Frontal cortex (tissue), 4 donors: ENCODE data around the gene TRPM4. TPM values are rescaled to one million over a fixed set of nuclear protein-coding genes. Genes with fewer than 3 reads are reported as not detected.

ENCODE experiments used
- DNase-seq, 2 donors: peaks; one replicate each; pipeline ENCODE4 v3.0.0; 2012; ENCODE audit warnings: low spot score in 2 of 2
- FAIRE-seq: peaks from 2 replicates; lab custom pipeline; 2012; peaks lifted over from hg19 to GRCh38; lab: Jason Lieb, UNC
- total RNA-seq: library from RNA; depleted of rRNA; stranded (reverse); fragments of >200 nt; gene quantifications from one replicate; pipeline ENCODE4 v1.2.3, GENCODE V29; 2014
- donor health status: control.
- donor health status: control.
- donor health status: control.

The TRPM4 gene
- total RNA-seq, 1 donor from 2014 or later: 4.1 TPM

GRCh38 chr19:49148784-49149651, 8.6 kb upstream of the TRPM4 start:
- no peak for FAIRE-seq
- DNase-seq: peak; percentile 78 to 96

DNA sequence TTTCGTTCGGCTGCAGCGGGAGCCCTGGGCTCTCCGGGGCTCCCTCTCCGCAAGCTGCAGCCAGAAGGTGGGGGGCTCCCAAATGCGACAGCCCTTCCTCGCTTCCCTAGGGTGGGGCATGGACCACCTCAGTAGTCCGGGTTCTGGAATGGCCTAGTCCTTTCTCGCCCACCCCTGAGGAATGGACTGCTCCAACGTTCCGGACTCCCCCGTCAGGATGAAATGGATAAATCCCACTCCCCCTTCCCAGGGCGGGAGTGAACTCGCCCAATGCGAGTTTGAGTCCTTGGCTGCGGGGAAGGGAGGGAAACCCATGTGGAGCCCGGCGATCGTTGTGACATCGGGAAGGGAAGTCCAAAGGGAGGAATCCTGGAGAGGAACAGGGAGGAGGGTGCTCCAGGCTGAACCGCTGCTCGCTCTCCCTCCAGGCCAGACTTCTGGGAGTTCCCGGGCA, 7.9 kb upstream of the TRPM4 start:
- peak; percentile 64 to 70 for DNase-seq
- no peak for FAIRE-seq

GRCh38 chr19:49150106-49150943, 7.3 kb upstream of the TRPM4 start:
- no peak for FAIRE-seq

GRCh38 chr19:49150944-49151243, 6.7 kb upstream of the TRPM4 start:
- FAIRE-seq: no peak
- no peak for DNase-seq

More at GRCh38 chr19:49150106-49150943, 7.3 kb upstream of the TRPM4 start:
- DNase-seq: peak; percentile 80 to 87

DNA sequence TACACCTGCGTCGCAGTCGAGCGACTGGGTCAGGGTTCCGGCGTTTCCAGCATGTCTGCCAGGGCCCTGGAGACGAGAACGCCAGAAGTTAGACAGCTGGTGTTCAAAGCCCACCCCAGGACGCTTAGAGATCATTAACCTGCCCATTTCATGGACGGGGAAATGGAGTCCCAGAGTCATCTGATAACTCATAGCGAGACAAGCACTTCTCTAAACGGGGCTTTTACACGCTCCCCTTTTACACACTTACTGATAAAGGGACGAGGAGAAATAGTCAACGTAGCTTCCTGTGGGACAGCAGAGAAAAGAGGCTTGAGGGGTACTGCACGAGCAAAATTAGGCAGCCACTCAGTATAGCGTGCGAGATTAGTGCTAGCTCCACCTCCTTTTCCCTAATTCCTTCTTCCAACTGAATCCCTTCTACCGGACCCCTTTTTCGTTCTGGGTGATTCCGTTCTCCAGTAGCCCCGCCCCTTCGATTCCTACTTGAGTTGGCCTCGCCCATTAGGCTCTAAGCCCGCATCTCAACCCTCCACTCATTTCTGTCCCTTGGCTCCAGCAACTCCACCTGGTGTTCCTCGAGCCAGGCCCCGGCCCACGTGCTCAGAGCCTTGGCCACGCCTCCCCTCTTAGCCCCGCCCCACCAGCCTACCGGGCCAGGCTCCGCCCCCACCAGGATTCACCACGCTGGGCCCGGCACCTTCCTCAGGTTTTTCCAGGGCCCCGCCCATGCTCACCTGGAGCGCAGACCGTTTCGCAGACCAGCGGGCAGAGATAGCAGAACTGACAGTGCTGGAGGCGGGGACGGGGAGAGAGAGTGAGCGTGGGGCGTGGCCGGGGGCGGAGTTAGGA, 6.1 kb upstream of the TRPM4 start:
- FAIRE-seq: no peak

DNA sequence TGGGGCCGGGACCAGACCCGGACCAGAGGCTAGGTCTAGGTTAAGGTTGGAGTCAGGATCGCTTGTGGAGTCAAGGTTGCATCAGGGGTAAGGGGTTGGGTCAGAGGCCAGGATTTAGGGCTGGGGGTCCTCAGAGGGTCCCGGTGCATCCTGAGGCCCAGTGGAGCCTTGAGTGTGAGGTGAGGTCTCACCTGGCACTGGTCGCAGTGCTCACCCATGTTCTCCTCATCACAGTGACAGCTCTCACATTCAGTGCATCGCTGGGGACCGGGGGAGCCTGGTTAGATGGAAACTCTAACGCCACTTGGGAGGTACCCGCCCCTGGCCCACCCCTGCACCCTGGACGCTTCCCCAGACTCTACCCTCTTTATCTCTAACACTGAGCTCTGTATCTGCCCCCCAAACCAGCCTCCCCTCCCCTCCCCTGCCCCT, 5.5 kb upstream of the TRPM4 start:
- FAIRE-seq (no peak), DNase-seq (no peak)

More for the DNA sequence above, 6.1 kb upstream of the TRPM4 start:
- DNase-seq: peak in 1 of 2 donors; percentile 78

DNA sequence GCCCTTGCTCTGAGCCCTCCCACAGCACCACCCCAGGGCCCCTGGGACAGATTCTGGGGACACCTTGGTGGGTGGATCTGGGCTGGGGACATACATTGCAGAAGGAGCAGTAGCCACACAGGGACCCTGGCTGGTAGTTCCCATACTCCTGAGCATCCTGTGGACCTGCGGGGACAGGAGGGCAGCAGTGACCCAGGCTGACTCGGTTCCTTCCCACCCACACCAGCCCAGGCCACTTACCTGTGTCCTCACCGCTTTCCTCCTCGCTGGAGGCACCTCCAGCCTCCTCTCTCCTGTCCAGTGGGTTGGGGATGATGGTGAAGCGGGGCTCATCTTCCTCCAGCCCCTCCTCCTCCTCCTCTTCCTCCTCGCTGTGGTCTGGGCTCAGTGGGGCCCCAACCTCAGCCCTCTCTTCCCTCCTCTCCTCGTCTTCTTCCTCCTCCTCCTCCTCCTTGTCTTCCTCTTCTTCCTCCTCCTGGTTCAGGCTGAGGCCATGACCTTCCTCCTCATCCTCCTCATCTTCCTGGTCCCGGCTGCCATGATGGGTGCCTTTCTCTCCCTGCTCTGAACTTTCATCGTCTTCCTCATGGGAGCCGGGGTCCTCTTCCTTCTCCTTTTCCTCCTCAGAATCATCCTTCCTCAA, 4.3 kb upstream of the TRPM4 start:
- FAIRE-seq (no peak), DNase-seq (no peak)

GRCh38 chr19:49154279-49154678, 3.3 kb upstream of the TRPM4 start:
- DNase-seq (no peak), FAIRE-seq (no peak)

DNA sequence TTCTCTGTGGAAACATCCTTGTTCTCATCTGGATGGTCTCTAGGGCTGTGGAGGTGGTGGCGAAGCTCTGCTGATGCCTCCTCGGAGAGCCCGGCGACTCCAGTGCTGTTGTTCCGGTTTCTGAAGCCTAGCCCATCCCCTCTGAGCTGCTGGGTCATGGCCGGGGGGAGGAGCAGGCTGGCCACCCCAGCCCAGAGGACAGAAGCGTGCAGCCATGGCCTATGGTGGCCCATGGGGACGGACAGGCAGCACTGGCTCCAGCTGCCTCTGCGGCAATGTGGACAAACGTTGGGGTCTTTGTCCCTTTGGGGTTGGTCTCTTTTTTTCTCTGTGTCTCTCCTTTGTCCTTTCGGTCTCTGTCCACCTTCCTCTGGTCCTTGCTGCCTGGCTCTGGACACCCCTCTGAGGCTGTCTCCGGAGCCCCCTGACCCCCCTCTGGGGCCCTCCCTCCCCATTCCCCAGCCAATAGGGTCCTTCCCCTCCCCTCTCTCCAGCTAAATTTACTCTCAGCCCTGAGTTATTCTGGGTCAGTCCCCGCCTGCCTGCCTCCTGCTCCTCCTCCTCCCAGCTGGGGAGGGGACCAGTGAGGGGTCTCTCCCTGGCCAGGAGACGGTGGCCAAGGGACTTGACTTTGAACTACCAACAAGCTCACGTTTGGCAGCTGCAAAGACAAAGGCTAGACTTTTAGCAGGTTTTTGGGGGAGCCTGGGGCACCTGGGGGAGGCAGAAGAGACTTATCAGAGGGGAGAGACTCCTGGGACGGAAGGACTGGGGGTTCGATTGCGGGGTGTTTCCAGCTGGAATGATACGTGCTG, 2.4 kb upstream of the TRPM4 start, which contains the start of gene HRC:
TSS of gene HRC (minus strand) at position 392 of the 815 bp plus-strand sequence. CDS start at position 233, 159 bp downstream.
- no peak for FAIRE-seq
- no peak for DNase-seq

DNA sequence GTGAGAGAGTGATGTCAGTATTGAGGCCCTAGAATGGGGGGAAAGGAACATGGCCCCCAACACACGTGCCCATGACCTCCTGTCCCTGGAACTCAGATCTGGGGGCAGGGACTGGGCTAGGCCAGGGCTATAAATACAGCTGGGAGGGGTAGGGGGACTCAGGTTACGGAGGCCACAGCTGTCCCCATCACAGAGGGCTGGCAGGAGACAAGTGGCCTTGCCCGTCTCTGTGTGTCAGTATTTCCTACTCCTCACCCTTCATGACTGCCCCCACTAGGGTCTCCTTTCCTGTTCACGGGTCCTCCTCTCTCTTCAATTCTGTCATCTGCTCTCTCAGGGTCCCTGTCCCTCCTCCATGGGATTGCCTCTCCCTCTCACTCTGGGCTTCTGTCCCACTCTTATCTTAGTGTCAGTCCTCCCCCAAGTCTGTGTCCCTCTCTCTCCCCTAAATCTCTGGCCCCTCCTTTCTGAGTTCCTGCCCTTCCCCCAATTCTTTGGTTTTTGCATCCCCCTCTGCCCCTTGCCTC, 1.7 kb upstream of the TRPM4 start:
- no peak for FAIRE-seq
- no peak for DNase-seq

GRCh38 chr19:49160450-49161189, 3.0 kb downstream of the TRPM4 start:
- DNase-seq: no peak
- FAIRE-seq: no peak

- DNase-seq: no peak
- no peak for FAIRE-seq
These were observed 4.4 kb downstream of the TRPM4 start for GRCh38 chr19:49161987-49162386.

DNA sequence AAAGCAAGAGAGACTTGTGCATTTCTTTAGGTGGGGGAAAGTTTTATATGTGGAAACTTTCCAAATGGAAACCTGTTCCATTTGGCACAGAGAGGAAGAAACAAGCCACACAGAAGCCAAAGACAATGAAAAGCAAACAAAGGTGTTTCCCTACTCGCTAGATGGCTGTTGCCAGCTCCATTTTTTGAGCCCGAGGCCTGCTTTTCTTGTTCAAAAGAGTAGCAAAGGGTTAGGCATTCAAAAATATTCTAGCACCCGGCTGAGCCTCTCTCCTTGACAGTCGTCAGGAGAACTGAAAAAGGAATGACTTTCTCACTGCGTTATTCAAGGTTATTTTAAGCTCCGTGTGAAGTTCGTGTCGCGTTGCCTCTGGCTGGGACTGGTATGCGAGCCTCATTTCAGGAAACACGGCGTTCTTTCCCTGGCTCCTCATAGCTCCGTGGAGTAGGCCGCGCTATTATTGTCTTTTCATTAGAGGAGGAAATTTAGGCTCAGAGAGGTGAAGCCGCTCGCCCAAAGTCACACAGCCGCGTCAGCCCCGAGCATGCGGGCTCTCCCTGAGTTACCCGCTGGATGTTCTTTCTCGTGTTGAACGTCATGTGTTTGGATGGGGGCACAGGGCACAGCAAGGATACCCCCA, 7.6 kb downstream of the TRPM4 start:
- DNase-seq (no peak), FAIRE-seq (no peak)

- DNase-seq (no peak), FAIRE-seq (no peak)
These were observed 8.3 kb downstream of the TRPM4 start for GRCh38 chr19:49165865-49166301.

DNA sequence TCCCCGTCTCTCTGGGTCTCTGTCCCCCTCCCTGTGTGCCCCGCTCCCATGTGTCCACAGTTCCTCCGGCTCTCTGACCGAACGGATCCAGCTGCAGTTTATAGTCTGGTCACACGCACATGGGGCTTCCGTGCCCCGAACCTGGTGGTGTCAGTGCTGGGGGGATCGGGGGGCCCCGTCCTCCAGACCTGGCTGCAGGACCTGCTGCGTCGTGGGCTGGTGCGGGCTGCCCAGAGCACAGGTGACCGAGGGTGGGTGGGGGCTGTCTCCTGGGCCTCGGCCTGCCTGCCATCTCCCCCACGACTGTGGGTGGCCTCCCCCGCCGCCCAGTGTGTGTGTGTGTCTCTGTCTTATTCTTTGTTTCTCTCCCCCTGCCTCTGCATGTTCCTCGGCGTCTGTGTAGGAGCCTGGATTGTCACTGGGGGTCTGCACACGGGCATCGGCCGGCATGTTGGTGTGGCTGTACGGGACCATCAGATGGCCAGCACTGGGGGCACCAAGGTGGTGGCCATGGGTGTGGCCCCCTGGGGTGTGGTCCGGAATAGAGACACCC, 10.3 kb downstream of the TRPM4 start:
- DNase-seq (no peak), FAIRE-seq (no peak)

DNA sequence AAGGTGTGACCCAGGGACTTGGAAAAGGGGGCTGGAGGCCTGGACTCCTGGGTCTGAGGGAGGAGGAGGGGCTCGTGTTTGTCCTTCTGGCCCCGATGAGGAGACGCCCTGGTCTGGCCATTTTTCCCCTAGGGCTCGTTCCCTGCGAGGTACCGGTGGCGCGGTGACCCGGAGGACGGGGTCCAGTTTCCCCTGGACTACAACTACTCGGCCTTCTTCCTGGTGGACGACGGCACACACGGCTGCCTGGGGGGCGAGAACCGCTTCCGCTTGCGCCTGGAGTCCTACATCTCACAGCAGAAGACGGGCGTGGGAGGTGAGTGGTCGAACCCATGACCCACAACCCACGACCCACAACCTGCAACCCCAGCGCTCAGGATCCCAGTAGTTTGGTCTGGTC, 10.8 kb downstream of the TRPM4 start:
- no peak for DNase-seq

DNA sequence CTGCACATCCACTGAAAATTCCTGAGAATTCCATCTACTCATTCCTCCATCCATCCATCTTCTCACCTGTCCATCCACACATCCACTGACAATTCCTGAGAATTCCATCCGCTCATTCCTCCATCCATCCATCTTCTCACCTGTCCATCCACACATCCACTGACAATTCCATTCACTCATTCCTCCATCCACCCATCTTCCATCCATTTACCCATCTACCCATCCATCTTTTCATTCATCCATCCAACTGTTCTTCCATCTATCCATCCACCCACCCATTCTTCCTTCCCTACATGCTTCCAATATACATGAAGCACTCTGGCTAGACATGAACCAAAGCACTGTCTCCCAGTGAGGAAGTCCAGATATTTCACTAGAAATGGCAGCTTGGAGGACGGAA, 15.6 kb downstream of the TRPM4 start:
- DNase-seq (no peak), FAIRE-seq (no peak)

More for the DNA sequence above, 10.8 kb downstream of the TRPM4 start:
- no peak for FAIRE-seq
